Heart right ventricle (tissue), 16 donors: ENCODE measurements around the gene KLF3. TPM values are rescaled to one million over a fixed set of nuclear protein-coding genes. Genes with fewer than 3 reads are reported as not detected.

ENCODE experiments used
- ATAC-seq, 8 donors: fragments of 200-7000 bp; cut with Tn5 transposase; one replicate each; pipeline ENCODE4 v1.9.1; 2020; ENCODE audit warnings: mild to moderate bottlenecking in 8 of 8, moderate library complexity in 8 of 8, moderate number of reproducible peaks in 1 of 8
- DNase-seq, 2 donors: peaks; one replicate each; pipeline ENCODE4 v3.0.0-alpha.2; 2020
- H3K27ac ChIP-seq, 10 donors: fragments of 200-600 bp; sonication (generic) in 2 of 10; one replicate each; pipeline versions ENCODE4 v1.5.0 to v1.8.0; 2020 to 2022; ENCODE audit warnings: mild to moderate bottlenecking in 3 of 10
- H3K27me3 ChIP-seq, 7 donors: fragments of 200-600 bp; one replicate each; pipeline ENCODE4 v1.8.0; 2021 to 2022; ENCODE audit warnings: mild to moderate bottlenecking in 2 of 7
- H3K36me3 ChIP-seq, 9 donors: fragments of 200-600 bp; sonication (generic) in 1 of 9; one replicate each; pipeline versions ENCODE4 v1.5.0 to v1.8.0; 2020 to 2022; ENCODE audit warnings: mild to moderate bottlenecking in 2 of 9
- H3K4me1 ChIP-seq, 9 donors: fragments of 200-600 bp; sonication (generic) in 1 of 9; one replicate each; pipeline versions ENCODE4 v1.5.0 to v1.8.0; 2020 to 2022; ENCODE audit warnings: mild to moderate bottlenecking in 4 of 9
- H3K4me3 ChIP-seq, 10 donors: fragments of 200-600 bp; sonication (generic) in 2 of 10; one replicate each; pipeline versions ENCODE4 v1.5.0 to v1.8.0; 2020 to 2022; ENCODE audit warnings: mild to moderate bottlenecking in 7 of 10, moderate library complexity in 2 of 10
- H3K9me3 ChIP-seq, 11 donors: fragments of 200-600 bp in 10 of 11; sonication (generic) in 2 of 11; one replicate each; pipeline versions ENCODE4 v1.5.0 to v1.8.0; 2013 to 2022; ENCODE audit warnings: mild to moderate bottlenecking in 2 of 11, control low read depth in 1 of 11, moderate library complexity in 1 of 11
- WGBS, 2 donors: extraction: QIAGEN DNeasy Blood & Tissue Kit; methylation state at CpG; one replicate each; pipeline ENCODE4 v1.1.7; 2013; ENCODE audit warnings: inconsistent platforms in 1 of 2; 5-methylcytosine and 5-hydroxymethylcytosine counted together
- intact Hi-C, 10 donors: fragments of 100-400 bp; cut with DNase I; formaldehyde crosslinking; loops; one replicate each; pipeline versions ENCODE4 v1.11.1 to v1.14.2; 2022
- polyA plus RNA-seq, 2 donors: library from polyadenylated mRNA; stranded (reverse); fragments of 200-250 nt; gene quantifications; one replicate each; pipeline ENCODE4 v1.2.3, GENCODE V29; 2013
- total RNA-seq, 10 donors: library from RNA; stranded (reverse); fragmentation: NEBNext Ultra II Directional in 3 of 10; extraction: Animal tissue kit (Norgen Biotek cat#: 25700) in 3 of 10; gene quantifications; one replicate each; pipeline versions ENCODE4 v1.2.1 to v1.2.4, GENCODE V29; 2021 to 2023
- TF ChIP-seq, protein P1 (sequence below), 9 donors: fragments of 200-600 bp; sonication (generic) in 2 of 9; IDR thresholded peaks; one replicate each; pipeline versions ENCODE4 v1.5.0 to v1.8.0; 2021 to 2022; ENCODE audit warnings: antibody characterized with exemption in 9 of 9, mild to moderate bottlenecking in 5 of 9, moderate library complexity in 1 of 9
- donor health status: Arrhythmogenic right ventricular cardiomyopathy.
- donor health status: ischemic (EF 13 %, LVEDD 7.1; RV severe dilation, severe dysfunction).
- donor health status: healthy with polysubstance abuse.
- donor health status: DM: no; HTN: yes; CAD: no.
- donor health status: DM: no; HTN: no; CAD: no.
- donor health status: ischemic (EF 25% LVEDD 6.9; RV normal size, moderate dysfunction).
- donor health status: ischemic (EF 25% LVEDD 5.7; RV mildly dilated, moderate dysfunction).
- donor health status: healthy.
- donor health status: DM: yes; HTN: yes; CAD: no.
- donor health status: Ischemic cardiomyopathy.
- donor health status: ischemic (EF 35%, LVEDD 5.7; RV mildly dilated, moderate dysfunction).
- donor health status: nonischemic (EF 11% LVEDD 7.7; RV severe dilation, severe dysfunction).
- donor health status: DM: yes; HTN: yes; CAD: no.
- donor health status: PGD.
- donor health status: ischemic (EF 29% LVEDD 5.4; RV normal size, mild dysfunction).
- donor health status: nonischemic (EF 23%, LVEDD 6.1; RV moderate dilation, normal function).

Gene KLF3
- total and polyA plus RNA-seq, 12 donors = 9.9 to 25.1 (median 19.4) TPM

DNA sequence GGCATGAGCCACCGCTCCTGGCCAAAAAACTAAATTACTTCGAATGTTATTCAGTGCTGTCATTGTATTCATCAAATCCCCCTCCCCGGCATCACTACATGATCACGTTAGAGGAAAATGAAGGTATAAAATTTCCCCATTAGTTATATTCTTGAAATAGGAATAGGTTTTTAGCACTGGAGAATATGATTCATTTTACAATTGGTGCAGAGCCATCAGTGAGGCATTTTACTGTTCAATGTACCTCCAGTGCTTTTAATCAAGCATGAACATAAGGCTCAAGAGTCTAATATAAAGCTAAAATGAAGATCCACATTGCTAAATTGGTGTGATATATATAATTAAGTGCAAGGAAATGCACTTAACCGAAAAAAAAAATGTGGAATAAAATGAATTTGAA, 18.3 kb downstream of the KLF3 start:
- DNase-seq = no peak
- TF ChIP-seq, protein P1, sequence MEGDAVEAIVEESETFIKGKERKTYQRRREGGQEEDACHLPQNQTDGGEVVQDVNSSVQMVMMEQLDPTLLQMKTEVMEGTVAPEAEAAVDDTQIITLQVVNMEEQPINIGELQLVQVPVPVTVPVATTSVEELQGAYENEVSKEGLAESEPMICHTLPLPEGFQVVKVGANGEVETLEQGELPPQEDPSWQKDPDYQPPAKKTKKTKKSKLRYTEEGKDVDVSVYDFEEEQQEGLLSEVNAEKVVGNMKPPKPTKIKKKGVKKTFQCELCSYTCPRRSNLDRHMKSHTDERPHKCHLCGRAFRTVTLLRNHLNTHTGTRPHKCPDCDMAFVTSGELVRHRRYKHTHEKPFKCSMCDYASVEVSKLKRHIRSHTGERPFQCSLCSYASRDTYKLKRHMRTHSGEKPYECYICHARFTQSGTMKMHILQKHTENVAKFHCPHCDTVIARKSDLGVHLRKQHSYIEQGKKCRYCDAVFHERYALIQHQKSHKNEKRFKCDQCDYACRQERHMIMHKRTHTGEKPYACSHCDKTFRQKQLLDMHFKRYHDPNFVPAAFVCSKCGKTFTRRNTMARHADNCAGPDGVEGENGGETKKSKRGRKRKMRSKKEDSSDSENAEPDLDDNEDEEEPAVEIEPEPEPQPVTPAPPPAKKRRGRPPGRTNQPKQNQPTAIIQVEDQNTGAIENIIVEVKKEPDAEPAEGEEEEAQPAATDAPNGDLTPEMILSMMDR (IDR thresholded peaks at IDR 0.05) = no peak
- H3K9me3 ChIP-seq = peaks cover 0 to 4% (median 0%) of the 10 kb centered on the region in 11 donors
- peaks cover 0 to 80% (median 4%) of the 10 kb centered on the region in 9 donors for H3K36me3 ChIP-seq
- WGBS, 2 donors = 73 to 81% methylated on average over 5 of the region's 5 CpGs
- H3K27me3 ChIP-seq = no peaks in the 10 kb centered on the region
- no peak overlapping the region for H3K4me3 ChIP-seq
- intact Hi-C loops = no loop called here
- peaks cover 8 to 93% (median 78%) of the 10 kb centered on the region in 9 donors for H3K4me1 ChIP-seq
- peak overlapping the region in 3 of 10 donors; percentile 18 to 57 (median 51) for H3K27ac ChIP-seq
- no peak for ATAC-seq

DNA sequence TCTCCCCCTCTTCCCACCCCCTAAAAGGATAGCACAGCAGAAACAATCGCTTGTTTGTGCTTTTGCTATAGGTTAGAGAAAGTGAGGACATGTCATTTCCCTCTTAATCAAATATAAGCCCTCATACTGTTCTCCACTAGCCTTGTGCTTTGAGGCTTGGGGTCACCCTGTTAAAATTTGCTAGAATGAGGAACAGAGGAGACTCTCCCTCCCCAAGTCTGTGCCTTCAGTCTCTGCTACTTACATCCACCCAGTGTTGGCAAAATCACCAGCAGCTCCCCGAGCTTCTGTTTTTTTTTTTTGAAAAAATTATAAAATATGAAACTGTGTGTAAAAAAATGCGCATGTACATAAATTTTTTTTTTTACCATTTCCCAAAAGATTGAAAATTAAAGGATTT, 19.3 kb downstream of the KLF3 start:
- Histone ChIP-seq H3K9me3 (peaks cover 0 to 4% (median 0%) of the 10 kb centered on the region in 11 donors), H3K27ac (peak overlapping the region in 2 of 10 donors; percentile 2 to 51), H3K36me3 (peaks cover 0 to 88% (median 4%) of the 10 kb centered on the region in 9 donors), H3K27me3 (no peaks in the 10 kb centered on the region), H3K4me3 (no peak overlapping the region), H3K4me1 (peaks cover 8 to 93% (median 76%) of the 10 kb centered on the region in 9 donors)
- no peak for ATAC-seq
- intact Hi-C loops = no loop called here
- 72 to 79% methylated on average over 3 of the region's 3 CpGs for WGBS, 2 donors
- TF ChIP-seq, protein P1 (IDR thresholded peaks at IDR 0.05) = no peak
- DNase-seq = no peak

- peaks cover 8 to 99% (median 79%) of the 10 kb centered on the region in 9 donors for H3K4me1 ChIP-seq
- WGBS, 2 donors = 83 to 87% methylated on average over 2 of the region's 2 CpGs
- TF ChIP-seq, protein P1 (IDR thresholded peaks at IDR 0.05) = no peak
- H3K9me3 ChIP-seq = no peaks in the 10 kb centered on the region
- peaks cover 0 to 91% (median 12%) of the 10 kb centered on the region in 9 donors for H3K36me3 ChIP-seq
- no peak overlapping the region for H3K4me3 ChIP-seq
- ATAC-seq (no peak), DNase-seq (no peak)
- no peaks in the 10 kb centered on the region for H3K27me3 ChIP-seq
- intact Hi-C loops = no loop called here
- H3K27ac ChIP-seq = peak overlapping the region in 3 of 10 donors; percentile 6 to 59 (median 38)
These were observed 20.3 kb downstream of the KLF3 start for GRCh38 chr4:38684271-38684670.

GRCh38 chr4:38684951-38685844, 21.2 kb downstream of the KLF3 start:
- peak overlapping the region in 4 of 10 donors; percentile 6 to 59 (median 32) for H3K27ac ChIP-seq
- peaks cover 0 to 95% (median 22%) of the 10 kb centered on the region in 9 donors for H3K36me3 ChIP-seq

More at GRCh38 chr4:38684951-38685844, 21.2 kb downstream of the KLF3 start:
- Histone ChIP-seq H3K4me3 (no peak overlapping the region), H3K9me3 (no peaks in the 10 kb centered on the region), H3K4me1 (peaks cover 8 to 96% (median 82%) of the 10 kb centered on the region in 9 donors), H3K27me3 (no peaks in the 10 kb centered on the region)
- DNase-seq (no peak), ATAC-seq (peak in 2 of 8 donors; percentile 21 to 25)
- TF ChIP-seq, protein P1 (IDR thresholded peaks at IDR 0.05) = no peak
- 56 to 59% methylated on average over 8 of the region's 8 CpGs for WGBS, 2 donors
- intact Hi-C loops = no loop called here
